SHP77 treated with DMSO at 0.1 percent for 48 hours (cell line): ENCODE measurements around the gene SCT.
"Not testable (repeated sequence)": the region's sequence is repeated elsewhere in the genome, so short reads cannot be mapped to it uniquely, and the experiment has no call there.

Experiments used
- DNase-seq: peaks from one replicate; lab custom pipeline; 2025; lab: John Stamatoyannopoulos, UW

The SCT gene, protein sequence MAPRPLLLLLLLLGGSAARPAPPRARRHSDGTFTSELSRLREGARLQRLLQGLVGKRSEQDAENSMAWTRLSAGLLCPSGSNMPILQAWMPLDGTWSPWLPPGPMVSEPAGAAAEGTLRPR

DNA sequence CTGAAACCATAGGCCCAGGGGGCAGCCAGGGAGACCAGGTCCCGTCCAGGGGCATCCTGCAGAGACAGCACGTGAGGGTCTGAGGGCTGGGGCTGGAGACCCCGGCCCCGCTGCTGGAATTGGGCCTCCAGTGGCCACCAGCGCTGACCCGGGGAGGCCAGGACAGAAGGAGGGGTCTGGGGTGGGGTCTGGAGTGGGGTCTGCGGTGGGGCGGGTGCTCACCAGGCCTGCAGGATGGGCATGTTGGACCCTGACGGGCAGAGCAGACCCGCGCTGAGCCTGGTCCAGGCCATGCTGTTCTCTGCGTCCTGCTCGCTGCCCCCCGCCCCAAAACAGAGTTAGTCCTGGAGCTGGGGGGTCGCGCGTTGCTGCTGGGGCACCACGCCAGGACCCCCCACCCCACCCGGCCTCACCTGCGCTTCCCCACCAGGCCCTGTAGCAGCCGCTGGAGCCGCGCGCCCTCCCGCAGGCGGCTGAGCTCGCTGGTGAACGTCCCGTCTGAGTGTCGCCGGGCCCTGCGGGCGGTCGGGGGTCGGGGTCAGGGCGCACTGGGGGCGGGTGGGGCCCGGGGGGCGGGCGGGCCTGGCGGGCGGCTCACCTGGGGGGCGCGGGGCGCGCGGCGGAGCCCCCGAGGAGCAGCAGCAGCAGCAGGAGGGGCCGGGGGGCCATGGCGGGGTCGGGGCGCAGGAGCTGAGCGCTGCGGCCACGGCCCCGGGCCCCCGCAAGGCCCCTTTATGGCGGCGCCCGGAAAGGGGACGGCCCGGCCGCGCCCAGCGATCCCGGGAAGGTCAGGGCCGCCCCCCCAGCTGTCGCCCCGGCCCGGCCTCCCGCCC, at the start of gene SCT:
Gene SCT, minus strand, starts transcription at position 707 of the 833 bp plus-strand sequence. Its CDS starts 38 bp downstream, at position 669.
- DNase-seq: no peak

DNA sequence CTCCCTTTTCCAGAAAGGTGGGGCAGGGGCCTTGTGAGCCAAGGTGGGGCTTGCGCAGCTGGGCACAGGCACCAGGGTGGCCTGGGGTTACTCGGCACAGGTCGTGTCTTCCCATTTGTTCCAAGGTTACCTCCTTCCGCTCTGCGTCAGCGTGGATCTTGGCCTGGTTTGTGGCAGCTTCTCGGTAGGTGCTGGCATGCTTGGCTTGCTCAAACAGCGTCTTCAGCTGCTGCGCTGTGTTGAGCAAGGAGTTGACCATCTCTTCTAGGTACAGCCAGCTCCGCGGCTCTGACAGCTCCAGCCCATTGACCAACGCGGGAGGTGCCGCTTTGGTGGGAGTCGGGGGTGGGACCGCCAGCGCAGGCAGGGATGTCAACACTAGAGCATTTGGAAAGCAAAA, 47.4 kb upstream of the SCT start:
- no peak for DNase-seq

DNA sequence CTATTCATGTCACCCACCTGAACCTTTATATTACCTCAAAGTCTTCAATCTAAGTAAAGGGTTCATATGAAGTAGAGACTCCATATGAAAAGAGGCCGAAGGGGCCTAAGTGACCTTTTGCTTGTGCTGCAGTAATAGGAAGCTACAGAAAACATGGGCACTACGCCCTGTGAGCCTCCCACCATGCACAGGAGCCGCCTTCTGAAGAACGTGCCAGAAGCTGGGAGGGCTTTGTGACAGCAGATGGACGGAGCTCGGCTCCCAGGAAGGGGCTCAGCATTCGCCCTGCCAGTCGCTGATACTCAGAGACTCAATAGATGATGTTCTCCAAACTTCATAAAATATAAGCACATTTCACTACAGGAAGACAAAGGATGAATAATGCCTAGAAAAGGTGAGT, 46.9 kb upstream of the SCT start:
- no peak for DNase-seq

DNA sequence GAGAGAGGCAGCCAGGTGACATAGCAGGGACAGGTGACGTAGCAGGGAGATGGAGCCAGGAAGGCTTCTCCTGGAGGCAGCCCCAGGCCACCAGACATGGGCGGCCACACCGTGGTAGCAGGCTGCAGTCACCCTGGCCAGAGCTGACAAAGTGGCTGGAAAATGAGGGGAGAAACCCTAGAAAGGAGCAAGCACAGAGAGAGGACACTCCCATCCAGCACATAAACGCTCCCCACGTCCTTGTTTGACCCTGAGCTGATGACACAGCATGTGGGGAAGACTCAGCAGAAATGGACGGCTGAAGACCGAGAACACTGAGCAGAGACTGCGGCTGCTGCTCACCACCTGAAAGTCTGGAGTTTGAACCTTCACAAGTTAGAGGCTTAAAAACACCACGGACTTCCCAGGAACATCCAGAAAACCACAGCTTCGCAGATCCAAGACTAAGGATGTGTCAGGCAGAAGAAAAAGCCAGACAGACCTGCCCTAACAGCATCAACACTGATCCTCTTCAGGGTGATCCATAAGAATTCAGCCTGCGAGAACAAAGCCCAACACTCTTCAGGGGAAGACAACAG, 38.8 kb upstream of the SCT start:
- DNase-seq: no peak

DNA sequence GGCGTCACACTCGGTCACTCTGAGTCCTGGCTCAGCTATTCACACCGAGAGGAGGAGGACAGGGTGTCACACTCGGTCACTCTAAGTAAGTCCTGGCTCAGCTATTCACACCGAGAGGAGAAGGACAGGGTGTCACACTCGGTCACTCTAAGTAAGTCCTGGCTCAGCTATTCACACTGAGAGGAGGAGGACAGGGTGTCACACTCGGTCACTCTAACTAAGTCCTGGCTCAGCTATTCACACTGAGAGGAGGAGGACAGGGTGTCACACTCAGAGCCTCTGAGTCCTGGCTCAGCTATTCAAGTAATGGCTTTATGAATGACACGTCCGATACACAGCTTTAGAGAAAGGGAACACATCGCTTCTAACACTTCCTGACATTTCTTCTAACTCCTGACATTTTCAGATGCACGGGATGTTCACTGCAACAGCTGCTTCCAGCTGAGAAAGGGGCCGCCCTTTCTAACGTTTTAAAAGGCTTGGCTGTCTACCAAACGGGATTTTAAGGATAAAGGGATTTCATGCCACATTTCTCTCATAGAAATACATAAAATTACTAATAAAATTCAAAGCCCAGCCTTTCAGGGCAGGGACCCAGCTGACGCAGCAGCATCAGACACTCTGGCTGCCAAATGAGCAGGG, 38.2 kb upstream of the SCT start:
- no peak for DNase-seq

DNA sequence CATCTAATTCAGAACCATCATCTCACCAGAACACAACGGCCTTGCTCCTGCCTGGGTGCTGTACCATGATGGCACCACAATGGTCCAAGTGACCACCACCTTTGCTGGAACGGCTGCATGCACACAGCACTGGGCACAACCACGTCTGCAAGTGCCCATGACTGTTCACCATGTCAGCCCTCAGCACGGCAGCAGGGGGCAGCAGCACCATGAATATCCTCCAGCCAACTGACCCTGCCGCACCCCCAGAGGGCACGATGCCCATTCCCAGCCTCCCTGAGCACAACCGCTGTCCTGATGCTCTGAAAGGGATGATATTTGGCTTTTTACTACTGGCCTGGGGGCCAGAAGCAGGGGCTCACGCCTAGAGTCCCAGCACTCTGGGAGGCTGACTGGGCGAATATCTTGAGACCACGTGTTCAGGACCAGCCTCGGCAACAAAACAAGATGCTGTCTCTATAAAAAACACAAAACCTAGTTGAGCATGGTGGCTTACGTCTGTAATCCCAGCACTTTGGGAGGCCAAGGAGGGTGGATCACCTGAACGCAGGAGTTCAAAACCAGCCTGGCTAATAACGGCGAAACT, 35.8 kb upstream of the SCT start:
- DNase-seq: no peak

DNA sequence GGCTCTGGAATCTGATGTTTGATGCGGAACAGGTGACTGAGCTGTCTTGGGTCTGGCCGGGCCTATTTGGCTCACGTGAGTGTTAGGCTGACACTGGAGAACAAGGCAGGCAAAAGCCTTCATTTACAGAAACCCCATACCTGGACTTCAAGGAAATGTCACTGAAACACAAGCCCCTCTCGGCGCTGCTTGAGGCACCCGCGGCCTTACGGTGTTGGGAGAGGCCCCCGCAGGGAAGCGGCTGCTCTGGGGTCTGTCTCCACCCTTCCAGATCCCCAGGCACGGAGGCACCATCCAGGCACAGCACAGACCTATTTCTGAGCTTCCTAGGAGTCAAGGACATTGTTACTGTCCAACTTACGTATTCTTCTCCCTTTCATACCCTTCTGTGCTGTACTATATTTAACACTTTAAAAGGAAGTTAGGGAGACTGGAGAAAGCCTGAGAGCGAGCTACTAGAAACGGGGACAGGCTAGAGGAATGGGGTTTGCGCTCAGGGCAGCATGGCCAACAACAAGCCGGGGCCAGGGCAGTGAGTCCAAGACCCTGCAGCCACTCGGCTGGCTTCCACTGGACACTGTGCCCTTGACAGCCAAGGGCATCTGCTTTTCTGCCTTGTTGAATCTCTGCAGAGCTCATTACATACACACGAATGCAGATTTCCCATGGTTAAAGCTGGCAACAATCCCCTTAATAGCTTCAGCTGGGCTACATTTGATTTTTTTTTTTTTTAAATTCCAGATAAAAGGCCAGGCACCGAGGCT, 33.9 kb upstream of the SCT start:
- DNase-seq: no peak

DNA sequence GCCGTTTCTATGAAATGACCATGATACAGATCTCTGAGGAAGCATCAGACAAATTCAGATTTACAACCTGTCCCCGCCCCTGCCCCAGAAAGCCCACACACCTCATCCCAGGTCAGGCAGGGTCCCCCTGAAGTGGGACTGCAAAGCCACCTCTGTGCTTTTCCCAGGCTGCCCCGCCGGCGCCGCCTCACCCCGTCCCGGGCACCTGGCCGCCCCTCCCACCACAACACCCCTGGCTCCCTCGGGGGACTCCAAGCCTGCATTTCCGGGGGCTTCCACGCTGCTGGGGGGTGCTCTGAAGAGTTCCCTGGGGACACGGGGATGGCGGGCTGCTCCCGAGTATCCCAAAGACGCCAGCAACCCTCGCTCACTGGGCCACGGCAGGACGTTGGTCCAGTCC, 33.3 kb upstream of the SCT start:
- no peak for DNase-seq

DNA sequence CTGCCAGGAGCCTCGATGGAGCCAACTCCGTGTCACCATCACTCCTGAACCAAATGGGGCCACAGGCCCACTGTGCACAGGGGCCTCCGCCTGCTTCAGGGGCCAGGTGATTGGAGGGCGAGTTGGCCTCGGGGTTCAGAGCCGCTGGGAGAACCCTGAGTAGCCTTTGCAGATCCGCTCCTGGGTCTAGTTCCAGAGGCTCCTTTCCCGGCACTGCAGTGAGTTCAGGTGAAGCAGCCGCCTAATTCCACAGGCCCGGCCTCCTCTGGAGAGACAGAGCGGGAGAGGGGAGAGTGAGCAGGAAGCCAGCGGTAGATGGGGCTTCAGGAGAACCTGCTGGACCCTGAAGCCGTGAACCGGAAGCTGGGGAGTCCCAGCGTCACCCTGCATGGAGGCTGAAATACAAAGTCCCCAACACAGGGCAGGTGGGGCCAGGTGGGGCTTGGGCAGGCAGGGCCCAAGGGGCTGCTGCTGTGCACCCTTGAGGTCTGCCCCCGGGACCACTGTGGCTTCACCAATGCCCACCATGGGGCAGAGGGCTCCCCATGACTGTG, 32.6 kb upstream of the SCT start:
- DNase-seq: no peak

DNA sequence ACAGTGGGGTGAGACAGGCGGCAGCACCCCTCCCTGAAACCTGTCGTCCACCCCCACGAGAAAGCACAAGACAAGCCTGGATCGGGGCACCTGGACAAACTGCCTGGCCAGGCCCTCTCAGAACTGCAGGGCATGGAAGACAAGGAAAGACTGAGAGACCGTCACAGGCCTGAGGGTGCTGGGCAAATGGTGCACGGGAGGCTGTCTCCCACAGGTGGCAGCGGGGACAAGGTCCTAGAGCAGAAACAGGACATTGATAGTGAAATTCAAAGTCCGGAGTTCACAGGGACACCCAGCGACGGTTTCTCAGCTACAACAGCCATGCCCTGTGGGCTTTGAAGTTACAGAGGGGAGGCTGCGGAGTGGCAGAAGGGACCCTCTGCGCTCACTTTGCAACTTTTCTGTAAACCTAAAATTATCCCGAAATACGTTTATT, 30.7 kb upstream of the SCT start:
- no peak for DNase-seq

DNA sequence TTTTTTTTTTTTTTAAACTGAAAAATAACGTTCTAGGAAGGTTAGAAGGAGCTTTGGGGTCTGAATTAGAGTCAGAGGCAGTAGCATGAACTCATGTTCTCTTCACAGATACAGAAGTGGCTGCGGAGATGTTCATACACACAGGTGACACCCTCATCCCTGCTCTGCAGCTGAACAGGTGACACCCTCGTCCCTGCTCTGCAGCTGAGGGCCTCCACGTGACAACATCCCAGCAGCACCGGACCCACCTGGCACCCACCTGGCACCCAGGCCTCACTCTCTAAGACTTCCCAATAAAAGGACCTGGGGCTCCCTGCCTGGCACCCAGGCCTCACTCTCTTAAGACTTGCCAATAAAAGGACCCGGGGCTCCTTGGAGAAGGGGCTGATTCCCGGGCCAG, 29.9 kb upstream of the SCT start:
- no peak for DNase-seq

DNA sequence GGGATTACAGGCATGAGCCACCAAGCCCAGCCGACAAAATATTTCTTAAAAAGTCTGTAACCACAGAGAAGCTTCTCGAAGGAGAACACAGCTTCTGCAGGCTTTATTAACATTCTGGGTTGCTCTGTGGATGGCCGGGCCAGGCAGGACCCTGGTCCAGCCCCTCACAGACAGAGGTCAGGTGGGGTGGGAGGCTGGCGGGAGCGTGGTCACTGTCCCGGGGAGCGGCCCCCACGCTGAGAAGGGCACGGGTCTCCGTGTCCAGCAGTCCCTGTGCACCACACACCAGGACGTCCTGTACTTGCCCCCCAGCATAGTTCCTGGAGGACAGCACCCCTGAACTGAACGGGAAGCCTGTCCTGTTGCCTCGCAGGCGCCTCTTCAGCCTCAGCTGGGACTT, 29.4 kb upstream of the SCT start:
- no peak for DNase-seq

DNA sequence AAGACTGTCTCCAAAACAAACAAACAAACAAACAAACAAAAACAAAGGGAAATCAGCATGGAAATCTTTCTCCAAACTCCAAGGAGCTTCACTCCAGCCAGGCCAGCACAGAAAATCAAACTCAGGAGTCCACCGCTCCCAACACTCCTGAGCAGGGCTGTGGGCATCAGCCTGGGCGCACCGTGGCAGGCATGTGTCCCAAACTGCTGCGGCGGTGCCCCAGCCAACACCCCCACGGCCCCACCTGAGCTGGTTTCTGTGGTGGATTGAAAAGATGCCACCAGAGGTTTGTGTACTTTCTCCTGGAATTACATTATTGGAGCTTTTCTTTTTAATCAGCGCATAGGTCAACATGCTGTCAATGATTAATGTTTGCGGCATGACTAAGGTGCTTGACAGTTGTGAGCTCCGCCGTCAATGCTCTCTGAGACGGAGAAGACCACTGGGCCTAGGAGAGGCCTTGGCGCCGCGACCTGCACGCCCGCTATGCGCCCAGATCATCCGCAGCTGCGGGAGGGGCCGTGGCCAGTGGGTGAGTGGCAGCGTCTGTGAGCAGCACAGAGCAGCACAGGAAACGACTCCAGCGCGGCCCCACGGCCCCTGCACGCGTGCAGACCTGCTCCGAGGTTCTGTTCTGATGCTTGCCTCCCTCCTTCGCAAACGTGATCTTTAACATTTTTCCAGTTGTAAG, 28.2 kb upstream of the SCT start:
- no peak for DNase-seq

DNA sequence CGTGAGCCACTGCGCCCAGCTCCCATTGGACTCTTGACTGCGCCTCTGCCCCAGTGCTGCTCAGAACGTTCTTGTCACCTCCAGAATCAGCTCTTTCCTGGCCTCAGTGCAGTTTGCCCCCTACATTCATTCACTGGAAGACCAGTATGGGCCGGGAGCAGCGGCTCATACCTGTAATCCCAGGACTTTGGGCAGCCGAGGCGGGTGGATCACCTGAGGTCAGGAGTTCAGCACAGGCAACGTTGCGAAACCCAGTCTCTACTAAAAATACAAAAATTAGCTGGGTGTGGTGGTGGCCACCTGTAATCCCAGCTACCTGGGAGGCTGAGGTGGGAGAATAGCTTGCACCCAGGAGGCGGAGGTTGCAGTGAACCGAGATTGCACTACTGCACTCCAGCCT, 27.5 kb upstream of the SCT start:
- DNase-seq: not testable (repeated sequence)

DNA sequence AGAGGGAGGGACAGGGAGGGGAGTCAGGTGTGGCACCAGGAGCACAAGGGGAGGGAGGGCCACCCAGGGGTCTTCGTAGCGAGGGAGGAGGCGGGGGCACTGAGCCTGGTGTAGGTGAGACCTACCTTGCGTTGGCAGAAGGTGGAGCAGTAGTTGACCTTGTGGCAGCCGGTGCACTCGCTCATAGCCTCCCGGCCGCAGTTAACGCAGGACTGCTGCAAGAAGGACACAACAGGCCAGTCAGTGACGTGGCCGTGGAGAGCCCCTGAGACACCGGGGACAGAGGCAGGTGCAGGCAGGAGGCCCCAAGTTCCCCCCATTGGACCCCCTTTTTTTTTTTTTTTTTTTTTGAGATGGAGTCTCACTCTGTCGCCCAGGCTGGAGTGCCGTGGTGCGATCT, 26.9 kb upstream of the SCT start:
- DNase-seq: no peak

DNA sequence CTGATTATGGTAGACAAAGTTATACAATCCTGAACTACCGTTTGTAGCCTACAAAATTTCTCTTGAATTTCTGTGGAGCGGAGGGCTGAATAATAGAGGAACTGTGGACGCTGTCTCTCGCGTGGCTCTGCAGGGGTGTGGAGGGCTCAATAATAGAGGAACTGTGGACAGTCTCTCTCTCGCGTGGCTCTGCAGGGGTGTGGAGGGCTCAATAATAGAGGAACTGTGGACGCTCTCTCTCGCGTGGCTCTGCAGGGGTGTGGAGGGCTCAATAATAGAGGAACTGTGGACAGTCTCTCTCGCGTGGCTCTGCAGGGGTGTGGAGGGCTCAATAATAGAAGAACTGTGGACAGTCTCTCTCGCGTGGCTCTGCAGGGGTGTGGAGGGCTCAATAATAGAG, 26.2 kb upstream of the SCT start:
- not testable (repeated sequence) for DNase-seq

DNA sequence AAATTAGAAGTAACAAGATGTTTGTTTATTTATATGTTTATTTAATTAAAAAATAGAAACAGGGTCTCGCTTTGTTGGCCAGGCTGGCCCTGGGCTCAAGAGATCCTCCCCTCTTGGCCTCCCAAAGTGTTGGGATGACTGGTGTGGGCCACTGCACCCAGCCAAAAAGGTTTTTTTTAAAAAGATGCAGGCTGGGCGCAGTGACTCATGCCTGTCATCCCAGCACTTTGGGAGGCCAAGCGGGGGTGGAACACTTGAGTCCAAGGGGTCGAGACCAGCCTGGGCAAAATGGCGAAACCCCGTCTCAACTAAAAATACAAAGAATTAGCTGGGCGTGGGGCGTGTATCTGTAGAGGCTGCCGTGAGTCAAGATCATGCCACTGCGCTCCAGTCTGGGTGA, 23.5 kb upstream of the SCT start:
- no peak for DNase-seq

DNA sequence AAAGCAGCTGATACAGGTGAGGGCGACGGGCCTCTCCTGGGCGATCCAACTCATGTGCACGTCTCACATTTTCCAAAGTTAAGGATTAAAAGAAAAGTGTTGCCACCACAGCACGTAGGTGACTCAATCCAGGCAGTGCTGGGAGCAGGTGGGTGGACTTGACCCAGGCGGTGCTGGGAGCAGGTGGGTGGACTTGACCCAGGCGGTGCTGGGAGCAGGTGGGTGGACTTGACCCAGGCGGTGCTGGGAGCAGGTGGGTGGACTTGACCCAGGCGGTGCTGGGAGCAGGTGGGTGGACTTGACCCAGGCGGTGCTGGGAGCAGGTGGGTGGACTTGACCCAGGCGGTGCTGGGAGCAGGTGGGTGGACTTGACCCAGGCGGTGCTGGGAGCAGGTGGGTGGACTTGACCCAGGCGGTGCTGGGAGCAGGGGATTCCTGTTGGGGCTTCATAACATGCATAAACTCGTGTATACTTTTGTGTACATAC, 20.7 kb upstream of the SCT start:
- DNase-seq: not testable (repeated sequence)

DNA sequence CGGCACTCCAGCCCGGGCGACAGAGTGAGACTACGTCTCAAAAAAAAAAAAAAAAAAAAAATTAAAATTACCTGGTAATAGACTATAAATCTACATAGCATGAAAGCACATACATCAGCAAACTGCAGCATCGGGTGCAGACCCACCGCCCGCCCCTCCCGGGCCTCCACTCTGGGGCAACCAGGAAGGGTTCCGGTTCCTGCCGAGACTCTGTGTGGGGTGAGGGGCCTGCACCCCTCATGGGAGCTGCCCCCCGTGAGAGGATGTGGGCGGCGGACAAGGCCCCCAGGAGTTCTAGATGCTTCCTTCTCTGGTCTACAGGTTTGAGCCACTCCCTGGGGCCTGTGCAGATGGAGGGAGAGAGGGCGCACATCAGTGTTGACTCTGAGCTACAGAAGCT, 19.2 kb upstream of the SCT start:
- no peak for DNase-seq

DNA sequence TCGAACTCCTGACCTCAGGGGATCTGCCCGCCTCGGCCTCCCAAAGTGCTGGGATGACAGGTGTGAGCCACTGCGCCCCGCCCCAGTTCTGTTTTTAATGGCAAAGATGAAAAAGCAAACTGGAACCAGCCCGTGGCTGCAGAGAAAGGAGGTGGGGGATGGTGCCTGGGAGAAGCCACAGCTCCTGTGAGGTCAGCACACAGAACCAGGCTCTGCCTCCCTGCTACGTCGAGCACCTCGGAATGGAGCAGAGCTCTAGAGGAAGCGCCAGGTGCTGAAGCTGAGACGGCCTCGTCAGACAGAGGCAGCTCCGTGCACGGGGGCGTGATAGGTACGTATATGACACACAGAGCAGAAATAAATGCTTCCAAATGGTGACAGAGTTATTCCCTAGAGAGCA, 18.6 kb upstream of the SCT start:
- DNase-seq: no peak
